ENCODE measurements around the gene CFAP43. TPM values are rescaled to one million over a fixed set of nuclear protein-coding genes. Genes with fewer than 3 reads are reported as not detected.

Gene CFAP43
- total and polyA plus RNA-seq, 9 of the 15 experiments (the other 6 are each of a cell fraction or from before 2014, with no cell fraction given), result 0.07 to 0.86 (median 0.11) TPM; not detected in 1

GRCh38 chr10:104130041-104130440, 102.1 kb downstream of the CFAP43 start (continued):
- TF ChIP-seq FOXK1 (CRISPR knock-in tag; IDR thresholded peaks at IDR 0.05; ENCODE audit: borderline replicate concordance), result no peak
- TF ChIP-seq KHSRP (IDR thresholded peaks at IDR 0.05), result no peak
- TF ChIP-seq KLF1 (tag; IDR thresholded peaks at IDR 0.05), result no peak
- no peak for TF ChIP-seq ZC3H11A (IDR thresholded peaks at IDR 0.05; ENCODE audit: low read depth, low read length)

GRCh38 chr10:104128214-104128613, 104.0 kb downstream of the CFAP43 start:
- in situ Hi-C loops (cut with MboI), result no loop called here
- CTCF ChIA-PET (ENCODE audit: low intra/inter-chr PET ratio), result no interaction called here
- no peak for FAIRE-seq
- no peak for TF ChIP-seq PTRF (tag; IDR thresholded peaks at IDR 0.05)
- TF ChIP-seq POLR3A (IDR thresholded peaks at IDR 0.05; ENCODE audit: borderline replicate concordance, extremely low read depth, insufficient read depth, insufficient read length), result no peak
- TF ChIP-seq DIDO1 (tag; IDR thresholded peaks at IDR 0.05; ENCODE audit: low read depth), result no peak
- no peak for TF ChIP-seq ZNF316 (IDR thresholded peaks at IDR 0.05)
- TF ChIP-seq C11orf30 (IDR thresholded peaks at IDR 0.05; ENCODE audit: low read depth), result no peak
- no peak for TF ChIP-seq SLC30A9 (CRISPR knock-in tag; IDR thresholded peaks at IDR 0.05)
- no peak for TF ChIP-seq POLR2H (tag; IDR thresholded peaks at IDR 0.05; ENCODE audit: low read depth)
- no peak for TF ChIP-seq BCLAF1 (IDR thresholded peaks at IDR 0.05; ENCODE audit: borderline replicate concordance in 1 of 2, control insufficient read depth in 1 of 2, low read depth in 2 of 2, low read length in 1 of 2)
- TF ChIP-seq, protein P1, sequence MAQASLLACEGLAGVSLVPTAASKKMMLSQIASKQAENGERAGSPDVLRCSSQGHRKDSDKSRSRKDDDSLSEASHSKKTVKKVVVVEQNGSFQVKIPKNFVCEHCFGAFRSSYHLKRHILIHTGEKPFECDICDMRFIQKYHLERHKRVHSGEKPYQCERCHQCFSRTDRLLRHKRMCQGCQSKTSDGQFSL (CRISPR knock-in tag; IDR thresholded peaks at IDR 0.05), result no peak
- TF ChIP-seq, protein P1 (tag; IDR thresholded peaks at IDR 0.05), result no peak
- no peak for TF ChIP-seq ZNF668 (CRISPR knock-in tag; IDR thresholded peaks at IDR 0.05)
- no peak for TF ChIP-seq ZNF197 (CRISPR knock-in tag; IDR thresholded peaks at IDR 0.05; ENCODE audit: low read depth)
- no peak for TF ChIP-seq ILK (tag; IDR thresholded peaks at IDR 0.05; ENCODE audit: borderline replicate concordance, low read depth)
- TF ChIP-seq PURB (CRISPR knock-in tag; IDR thresholded peaks at IDR 0.05; ENCODE audit: low read depth), result no peak
- no peak for TF ChIP-seq MED1 (CRISPR knock-in tag; IDR thresholded peaks at IDR 0.05; ENCODE audit: borderline replicate concordance)
- no peak for TF ChIP-seq ZNF133 (CRISPR knock-in tag; IDR thresholded peaks at IDR 0.05)

More at GRCh38 chr10:104128214-104128613, 104.0 kb downstream of the CFAP43 start:
- Histone ChIP-seq H3K4me2 (ENCODE audit: insufficient read depth, low read length) (no peak overlapping the region), H3K27ac (ENCODE audit: extremely low read depth, low read depth, low read length) (no peak overlapping the region), H3K9me1 (ENCODE audit: control insufficient read depth, insufficient read depth, low read length) (no peaks in the 10 kb centered on the region), H3K4me1 (replicated peaks in 1 of 2; ENCODE audit: control insufficient read depth in 2 of 2, insufficient read depth in 2 of 2, low read length in 2 of 2) (no peaks in the 10 kb centered on the region), H3K4me3 (no peak overlapping the region), H2AFZ (ENCODE audit: low read depth, low read length) (no peak overlapping the region), H3K9ac (ENCODE audit: insufficient read depth in 1 of 2, low read depth in 2 of 2, low read length in 2 of 2) (no peak overlapping the region), H3K79me2 (ENCODE audit: control insufficient read depth, insufficient read depth, low read length) (0 out of 3 replicates have a peak, but pooled peaks cover 3% of the 10 kb centered on the region), H3K9me3 (replicated peaks; ENCODE audit: control insufficient read depth, insufficient read depth, low read depth, low read length) (no peaks in the 10 kb centered on the region), H3K36me3 (ENCODE audit: control insufficient read depth, insufficient read depth, low read length) (peaks cover 10% of the 10 kb centered on the region; the same call in 1 of the 3 replicates), H4K20me1 (replicated peaks; ENCODE audit: control insufficient read depth, insufficient read depth, low read length) (no peaks in the 10 kb centered on the region), H3K27me3 (ENCODE audit: control insufficient read depth in 2 of 2, insufficient read depth in 2 of 2, low read length in 2 of 2) (no peaks in the 10 kb centered on the region)
- POLR2A ChIA-PET, result no interaction called here
- no TSS peak for BruUV-seq (replicated peaks)
- ATAC-seq (no peak), DNase-seq (ENCODE audit: extremely low read depth in 1 of 4, low spot score in 3 of 4) (no peak)
- WGBS (ENCODE audit: insufficient coverage, low coverage, missing lambda C conversion rate), result 17% methylated on average over 2 of the region's 2 CpGs
- intact Hi-C loops (cut with micrococcal nuclease), result no loop called here
